ENCODE measurements around the gene HERC6. TPM values are rescaled to one million over a fixed set of nuclear protein-coding genes. Genes with fewer than 3 reads are reported as not detected.
"Not testable (repeated sequence)": the region's sequence is repeated elsewhere in the genome, so short reads cannot be mapped to it uniquely, and the experiment has no call there.

The HERC6 gene
- 10 to 100 TPM; 20.7 to 41.1 (median 28.7) TPM for total RNA-seq

- Histone ChIP-seq H3K9me3 (no peaks in the 10 kb centered on the region), H3K27me3 (no peaks in the 10 kb centered on the region), H3K4me1 (peaks cover 0 to 14% (median 0%) of the 10 kb centered on the region in 3 donors), H3K4me3 (peak within 1 kb of the TSS; percentile 84 to 100 (median 100)), H3K36me3 (peaks cover 0 to 6% (median 0%) of the 10 kb centered on the region in 3 donors), H3K27ac (peak within 1 kb of the TSS; percentile 94 to 99 (median 98))
- intact Hi-C loops (cut with DNase I) = no loop called here
- TF ChIP-seq POLR2A (IDR thresholded peaks at IDR 0.05) (peak in 2 of 4 donors; percentile 6 to 36), CTCF (IDR thresholded peaks at IDR 0.05) (peak; percentile 57 to 72 (median 64))
- WGBS, 2 donors = 2 to 3% methylated on average over 10 to 24 of the region's 62 CpGs
- peak; percentile 50 for DNase-seq
Measured at GRCh38 chr4:88378691-88379559, at the start of gene HERC6. Gene HERC6 (plus strand): TSS chr4:88378852. CDS start chr4:88378922, 70 bp downstream.

GRCh38 chr4:88333741-88334405 lies 44.8 kb upstream of the HERC6 start:
- intact Hi-C loops (cut with DNase I) = no loop called here
- Histone ChIP-seq H3K27me3 (no peaks in the 10 kb centered on the region), H3K4me1 (peaks cover 0 to 41% (median 14%) of the 10 kb centered on the region in 3 donors), H3K27ac (peak overlapping the region in 3 of 4 donors; percentile 34 to 67 (median 58)), H3K36me3 (no peaks in the 10 kb centered on the region), H3K4me3 (no peak overlapping the region), H3K9me3 (no peaks in the 10 kb centered on the region)
- DNase-seq = no peak
- 88 to 100% methylated on average over 1 of the region's 1 CpG for WGBS, 2 donors
- TF ChIP-seq CTCF (IDR thresholded peaks at IDR 0.05) (no peak), POLR2A (IDR thresholded peaks at IDR 0.05) (no peak)

GRCh38 chr4:88335092-88335665 lies 43.5 kb upstream of the HERC6 start:
- DNase-seq = no peak
- H3K4me1 ChIP-seq = peaks cover 0 to 41% (median 14%) of the 10 kb centered on the region in 3 donors
- H3K27ac ChIP-seq = no peak overlapping the region
- TF ChIP-seq CTCF (IDR thresholded peaks at IDR 0.05) = no peak
- no peak for TF ChIP-seq POLR2A (IDR thresholded peaks at IDR 0.05)
- intact Hi-C loops (cut with DNase I) = no loop called here
- H3K27me3 ChIP-seq = no peaks in the 10 kb centered on the region
- no peak overlapping the region for H3K4me3 ChIP-seq
- WGBS, 2 donors = 73 to 75% methylated on average over 8 to 11 of the region's 11 CpGs
- no peaks in the 10 kb centered on the region for H3K9me3 ChIP-seq
- no peaks in the 10 kb centered on the region for H3K36me3 ChIP-seq

GRCh38 chr4:88341227-88342192 lies 37.1 kb upstream of the HERC6 start:
- no peak for TF ChIP-seq CTCF (IDR thresholded peaks at IDR 0.05)
- TF ChIP-seq POLR2A (IDR thresholded peaks at IDR 0.05) = no peak
- no peaks in the 10 kb centered on the region for H3K27me3 ChIP-seq
- no peak for DNase-seq
- intact Hi-C loops (cut with DNase I) = no loop called here
- H3K36me3 ChIP-seq = no peaks in the 10 kb centered on the region
- WGBS, 2 donors = 62 to 72% methylated on average over 8 of the region's 8 CpGs
- peak overlapping the region in 2 of 4 donors; percentile 7 to 55 for H3K27ac ChIP-seq
- H3K9me3 ChIP-seq = no peaks in the 10 kb centered on the region
- H3K4me1 ChIP-seq = peaks cover 0 to 34% (median 0%) of the 10 kb centered on the region in 3 donors
- H3K4me3 ChIP-seq = no peak overlapping the region

GRCh38 chr4:88346902-88347301 lies 31.8 kb upstream of the HERC6 start:
- H3K27ac ChIP-seq; H3K9me3 ChIP-seq; H3K4me3 ChIP-seq; intact Hi-C loops (cut with DNase I); DNase-seq; H3K27me3 ChIP-seq; H3K36me3 ChIP-seq: not testable (repeated sequence)
- peaks cover 0 to 25% (median 0%) of the 10 kb centered on the region in 3 donors for H3K4me1 ChIP-seq
- 82 to 100% methylated on average over 3 of the region's 3 CpGs for WGBS, 2 donors

- 77 to 92% methylated on average over 7 of the region's 7 CpGs for WGBS, 2 donors
- DNase-seq = not testable (repeated sequence)
Measured at GRCh38 chr4:88348761-88349160, 29.9 kb upstream of the HERC6 start.

More at GRCh38 chr4:88348761-88349160, 29.9 kb upstream of the HERC6 start:
- H3K9me3 ChIP-seq; H3K27me3 ChIP-seq; intact Hi-C loops (cut with DNase I); H3K36me3 ChIP-seq; H3K4me3 ChIP-seq; H3K27ac ChIP-seq: not testable (repeated sequence)
- peaks cover 0 to 24% (median 0%) of the 10 kb centered on the region in 3 donors for H3K4me1 ChIP-seq
